DMS153 treated with DMSO at 0.1 percent for 48 hours (cell line): ENCODE data around the gene TRPM1.

Experiments
- DNase-seq: peaks from one replicate; lab custom pipeline; 2025; ENCODE audit not compliant: unreplicated experiment; lab: John Stamatoyannopoulos, UW

TRPM1 gene

GRCh38 chr15:31024330-31024729 lies 77.2 kb downstream of the TRPM1 start:
- DNase-seq: no peak

GRCh38 chr15:31023841-31024240 lies 77.7 kb downstream of the TRPM1 start:
- DNase-seq: no peak

DNA sequence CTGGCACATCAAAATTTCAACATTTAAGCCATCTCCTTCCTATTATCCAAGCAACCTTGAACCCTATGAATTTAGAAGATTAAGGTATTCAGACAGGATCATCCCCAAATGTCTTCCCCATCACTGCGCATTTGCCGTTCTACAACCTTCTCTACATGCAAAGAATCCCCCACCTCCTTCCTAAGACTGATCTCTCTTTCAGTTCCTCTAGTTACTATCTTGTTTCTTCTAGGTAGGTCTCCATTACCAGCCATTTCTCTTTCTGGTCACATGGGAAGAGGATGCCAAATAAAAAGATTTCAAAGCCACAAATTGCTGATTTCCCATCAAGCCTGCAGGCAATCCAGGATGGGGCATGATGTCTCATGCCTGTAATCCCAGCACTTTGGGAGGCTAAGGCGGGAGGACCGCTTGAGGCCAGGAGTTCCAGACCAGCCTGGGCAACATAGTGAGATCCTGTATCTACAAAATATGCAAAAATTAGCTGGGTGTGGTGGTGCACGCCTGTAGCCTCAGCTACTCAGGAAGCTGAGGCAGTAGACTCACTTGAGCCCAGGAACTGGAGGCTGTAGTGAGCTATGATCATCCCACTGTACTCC lies 80.4 kb downstream of the TRPM1 start:
- DNase-seq: no peak

DNA sequence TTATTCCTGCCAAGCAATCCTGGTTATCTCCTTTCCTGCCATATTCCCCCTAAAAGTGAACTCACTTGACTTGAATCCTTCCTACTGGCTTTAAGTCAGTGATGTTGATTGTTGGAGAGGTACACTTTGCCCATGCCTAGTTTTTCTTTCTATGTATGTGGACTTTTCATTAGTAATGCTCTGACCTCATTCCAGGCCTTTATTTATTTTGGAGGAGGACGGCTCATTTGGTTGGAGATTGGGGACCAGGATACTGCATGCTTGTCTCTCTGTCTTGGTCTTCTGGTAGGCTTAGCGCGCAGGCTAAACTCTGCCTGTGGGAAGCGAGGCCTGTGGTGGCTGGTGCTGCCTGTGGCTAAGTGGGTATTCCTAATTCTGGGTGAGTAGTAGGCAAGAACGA lies 81.0 kb downstream of the TRPM1 start:
- no peak for DNase-seq

- no peak for DNase-seq
These were observed 81.5 kb downstream of the TRPM1 start for GRCh38 chr15:31019986-31020385.

- DNase-seq: no peak
These were observed 84.2 kb downstream of the TRPM1 start for GRCh38 chr15:31017311-31017710.

DNA sequence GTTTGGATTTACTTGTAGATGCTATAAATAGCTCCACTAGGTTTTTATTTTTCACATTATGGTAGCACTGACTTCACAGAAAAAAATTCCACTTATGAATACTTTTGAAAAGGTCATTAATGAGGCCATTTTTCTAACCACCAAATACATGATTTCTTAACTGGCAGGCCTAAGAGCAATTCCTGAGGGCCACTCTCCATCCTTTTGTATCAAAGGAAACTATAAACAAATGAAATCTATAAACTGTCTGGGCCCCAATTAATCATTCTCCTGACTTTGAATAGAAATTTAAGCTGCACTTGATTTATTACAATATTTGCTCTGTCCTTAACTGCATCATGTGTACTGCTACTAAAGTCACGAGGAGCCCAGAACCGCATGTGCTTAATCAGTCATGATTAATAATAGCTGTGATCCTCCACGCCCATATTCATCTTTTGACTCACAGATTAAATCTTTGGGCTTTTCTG lies 85.0 kb downstream of the TRPM1 start:
- DNase-seq: no peak

DNA sequence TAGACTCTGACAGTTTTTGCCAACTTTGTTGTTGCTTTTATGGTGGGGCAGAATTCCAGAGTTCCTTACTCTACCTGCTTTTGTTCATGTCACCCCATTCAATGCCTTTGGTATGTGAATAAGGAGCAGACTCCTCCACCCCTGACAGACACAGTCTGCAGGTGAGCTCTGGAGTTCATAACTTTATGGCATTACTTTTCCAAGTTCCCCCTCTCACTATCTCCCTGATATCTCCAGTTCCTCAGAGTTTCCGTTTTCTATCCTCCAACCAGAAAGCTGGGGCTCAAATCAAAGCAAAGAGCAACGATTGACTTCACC lies 87.0 kb downstream of the TRPM1 start:
- no peak for DNase-seq

- DNase-seq: no peak
These were observed 87.5 kb downstream of the TRPM1 start for GRCh38 chr15:31013863-31014607.

GRCh38 chr15:31012455-31012854 lies 89.1 kb downstream of the TRPM1 start:
- no peak for DNase-seq

DNA sequence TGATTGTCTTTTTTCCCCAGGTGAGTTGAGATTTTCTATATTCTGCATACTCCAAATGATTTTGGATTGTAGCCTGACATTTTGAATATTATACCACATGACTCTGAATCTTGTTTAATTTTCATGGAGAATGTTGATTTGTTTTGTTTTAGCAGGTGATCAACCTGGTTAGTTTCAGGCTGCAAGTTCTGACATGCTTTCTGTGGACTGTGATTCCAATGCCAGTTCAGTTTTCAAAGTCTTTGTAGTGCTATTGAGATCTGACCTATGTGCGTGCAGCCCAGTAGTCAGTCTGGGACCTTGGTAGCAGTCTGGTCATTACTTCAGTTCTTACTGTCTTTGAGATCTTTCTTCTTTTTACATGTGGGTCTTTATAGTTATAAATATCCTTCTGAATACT lies 91.5 kb downstream of the TRPM1 start:
- no peak for DNase-seq

DNA sequence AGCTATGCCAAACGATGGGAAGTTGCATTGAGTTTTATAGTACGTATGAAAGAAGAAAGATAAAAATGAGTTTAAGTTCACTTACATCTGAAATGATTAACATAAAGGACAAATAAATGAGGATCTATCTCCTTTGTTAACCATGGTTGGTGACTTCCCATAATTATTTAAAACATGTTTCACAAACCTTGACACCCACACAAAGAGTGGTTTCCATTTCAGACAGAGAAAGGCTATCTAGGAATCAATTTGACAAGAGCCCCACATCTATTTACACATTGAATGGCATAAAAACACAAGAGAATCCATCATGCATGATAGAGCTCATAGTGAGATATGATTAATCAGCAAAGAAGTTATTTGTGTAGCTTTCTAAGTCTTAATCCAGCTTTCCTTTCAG lies 95.9 kb downstream of the TRPM1 start:
- no peak for DNase-seq

- DNase-seq: no peak
These were observed 97.2 kb downstream of the TRPM1 start for GRCh38 chr15:31004220-31004733.

- no peak for DNase-seq
These were observed 99.8 kb downstream of the TRPM1 start for GRCh38 chr15:31001702-31002101.

GRCh38 chr15:30999729-31000128 lies 101.8 kb downstream of the TRPM1 start:
- no peak for DNase-seq

DNA sequence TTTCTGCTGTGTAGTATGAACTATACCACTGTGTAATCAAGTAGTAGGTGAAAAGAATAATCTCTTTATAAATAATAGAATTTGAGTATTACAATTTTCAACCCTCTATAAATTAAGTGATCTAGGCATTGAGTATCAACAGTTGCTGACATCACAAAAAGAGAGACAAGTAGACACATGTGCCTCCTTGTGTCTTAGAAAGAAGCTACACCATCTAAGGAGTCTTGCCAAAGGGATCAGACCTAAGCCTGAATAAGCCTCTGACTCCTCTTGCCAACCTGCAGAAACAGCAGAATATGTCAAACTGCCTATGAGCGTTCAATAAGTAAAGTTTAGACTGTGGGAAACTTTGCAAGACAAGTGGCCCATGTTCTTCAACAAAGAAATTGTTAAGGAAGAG lies 104.3 kb downstream of the TRPM1 start:
- DNase-seq: no peak

DNA sequence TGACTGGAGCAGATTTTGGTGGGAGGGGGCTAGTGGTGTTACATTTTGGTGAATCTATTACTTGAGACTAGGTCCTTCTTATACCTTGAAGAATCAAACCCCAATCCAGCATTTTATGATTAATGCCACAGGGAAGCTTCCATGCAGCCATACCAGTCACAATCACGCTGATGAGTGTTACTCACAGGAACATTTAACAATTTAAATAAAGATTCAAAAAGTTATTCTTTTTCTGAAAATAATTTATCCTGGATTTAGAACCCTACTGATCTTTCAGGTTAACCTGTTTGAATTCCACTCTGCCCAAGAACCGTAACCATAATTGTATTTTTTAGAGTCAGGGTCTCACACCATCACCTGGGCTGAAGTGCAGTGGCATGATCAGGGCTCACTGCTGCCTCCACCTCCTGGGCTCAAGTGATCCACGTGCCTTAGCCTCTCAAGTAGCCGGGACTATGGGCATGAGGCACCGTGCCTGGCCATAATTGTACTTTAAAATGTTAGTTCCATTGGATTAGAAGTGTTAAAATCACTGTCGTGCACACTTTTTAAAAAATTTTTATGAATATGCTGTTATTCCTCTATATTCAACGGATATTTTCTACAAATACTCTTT lies 109.2 kb downstream of the TRPM1 start:
- no peak for DNase-seq

DNA sequence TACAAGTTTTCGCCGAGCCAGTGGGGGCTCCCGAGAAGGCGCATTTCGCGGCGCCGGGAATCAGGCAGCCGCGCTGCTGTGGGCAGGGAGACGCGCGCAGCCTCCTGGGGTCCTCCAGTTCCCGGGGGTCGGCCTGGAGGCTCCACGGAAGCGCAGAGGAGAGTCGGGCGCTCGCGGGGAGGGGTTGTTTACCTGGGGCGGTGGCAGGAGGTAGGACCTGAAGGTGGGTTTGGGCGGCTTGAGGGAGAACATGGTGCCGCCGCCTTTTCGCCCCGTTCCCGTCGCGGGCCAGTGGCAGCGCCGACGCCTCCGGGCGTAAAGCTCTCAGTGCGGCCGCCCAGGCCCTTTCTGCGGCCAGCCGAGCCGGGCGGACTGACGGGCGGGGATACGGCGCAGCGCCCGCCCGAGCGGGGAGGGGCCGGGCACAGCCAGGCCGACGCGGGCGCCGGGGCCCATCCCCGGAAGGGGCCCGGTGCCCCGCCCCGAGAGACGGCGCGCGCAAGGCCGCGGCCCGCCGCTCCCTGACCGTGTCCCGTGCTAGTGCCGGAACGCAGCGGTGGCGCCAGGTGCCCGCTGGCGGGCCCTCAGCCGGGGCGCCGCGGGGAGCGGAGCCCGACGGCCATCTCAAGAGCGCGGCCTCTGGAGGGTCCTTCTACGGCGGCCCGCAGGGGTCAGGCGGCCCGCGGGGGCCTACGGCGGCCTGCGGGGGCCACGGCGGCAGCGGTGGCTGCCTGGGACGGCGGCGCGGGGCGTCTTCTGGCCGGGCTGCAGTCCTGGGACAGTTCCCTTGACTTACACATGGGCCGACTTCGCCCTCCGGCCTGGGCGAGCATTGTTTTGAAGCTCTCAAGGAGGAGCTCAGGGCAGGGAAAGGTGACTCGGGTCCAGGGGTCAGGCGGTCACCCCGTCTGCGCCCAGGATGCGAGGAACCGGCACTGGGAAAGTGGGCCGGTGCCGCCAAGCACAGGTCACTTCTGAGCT lies 110.0 kb downstream of the TRPM1 start, which contains the start of gene MTMR10:
MTMR10 (minus strand) TSS at position 374 of the 981 bp plus-strand sequence; CDS start at position 252, 122 bp downstream.
- peak; percentile 3 for DNase-seq

DNA sequence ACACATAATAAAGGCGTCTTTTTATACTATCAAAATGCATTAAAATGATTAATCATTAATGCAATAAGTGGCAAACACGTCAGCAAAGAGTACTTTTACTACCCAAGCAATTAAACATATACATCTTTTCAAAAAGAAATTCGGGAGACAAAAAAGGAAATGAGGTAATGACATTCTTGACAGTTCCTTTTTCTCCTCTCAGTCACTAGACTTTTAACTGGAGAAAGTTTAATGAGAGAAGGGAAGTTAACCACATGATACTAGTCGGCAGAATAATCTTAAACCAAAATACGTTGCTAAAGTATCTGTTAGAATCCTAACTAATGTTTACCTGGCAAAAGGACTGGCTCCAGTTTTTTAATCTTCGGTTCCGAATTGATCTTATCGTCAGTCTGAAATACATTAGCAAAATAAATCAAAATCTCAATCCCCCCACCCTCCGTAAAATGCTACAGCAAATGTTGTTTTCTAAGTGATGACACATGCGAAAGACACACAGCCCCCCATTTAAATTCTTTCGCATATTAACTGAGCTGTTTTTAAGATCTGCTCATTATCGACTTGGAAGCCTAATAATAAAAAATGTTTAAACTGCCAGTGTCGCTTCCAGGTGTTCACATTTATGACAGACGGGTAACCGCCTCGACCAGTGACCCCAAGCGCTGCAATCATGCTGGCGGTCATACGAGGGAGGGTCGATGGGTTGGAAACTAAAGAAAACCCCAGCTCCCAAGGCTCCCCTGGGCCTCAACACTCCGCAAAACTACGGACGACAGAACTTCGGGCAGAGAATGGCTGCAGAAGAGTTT lies 110.9 kb downstream of the TRPM1 start:
- no peak for DNase-seq

DNA sequence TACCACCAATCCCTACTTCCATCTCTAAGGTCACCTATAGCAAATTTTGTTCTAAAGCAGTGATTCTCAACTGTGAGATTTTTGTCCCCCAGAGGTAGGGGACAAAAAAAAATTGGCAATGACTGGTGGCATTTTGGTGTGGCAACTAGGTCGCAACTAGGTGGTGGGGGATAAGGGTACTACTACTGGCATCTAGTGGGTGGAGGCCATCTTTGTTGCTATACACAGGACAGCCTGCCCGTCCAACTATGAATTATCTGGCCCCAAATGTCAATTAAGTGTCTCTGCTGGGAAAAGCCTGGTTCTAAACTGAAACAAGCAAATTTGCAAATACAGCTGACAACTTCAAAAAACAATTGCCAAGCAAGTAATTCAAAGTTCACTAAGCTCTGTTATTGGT lies 111.5 kb downstream of the TRPM1 start:
- DNase-seq: no peak
